Measurements from ENCODE around the gene CCL26.

Gene CCL26

DNA sequence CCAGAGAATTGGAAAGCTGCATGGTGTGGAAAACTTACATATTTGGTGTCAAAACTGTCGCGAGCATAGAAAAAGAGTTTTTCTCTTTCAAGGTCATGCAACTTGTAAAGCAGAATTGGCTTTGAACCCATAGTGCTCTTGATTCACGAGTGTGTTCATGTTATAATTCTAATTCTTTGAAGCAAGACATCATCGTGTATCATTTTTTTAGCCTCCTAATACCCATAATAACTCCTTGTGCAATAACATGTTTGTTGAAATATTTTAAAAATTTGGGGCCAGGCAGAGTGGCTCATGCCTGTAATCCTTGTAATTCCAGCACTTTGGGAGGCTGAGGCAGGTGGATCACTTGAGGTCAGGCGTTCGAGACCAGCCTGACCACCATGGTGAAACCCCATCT, 37.4 kb upstream of the CCL26 start:
- intact Hi-C loops (cut with DNase I; ENCODE audit: low total_unique reads): no loop called here
- TF ChIP-seq, protein P1, sequence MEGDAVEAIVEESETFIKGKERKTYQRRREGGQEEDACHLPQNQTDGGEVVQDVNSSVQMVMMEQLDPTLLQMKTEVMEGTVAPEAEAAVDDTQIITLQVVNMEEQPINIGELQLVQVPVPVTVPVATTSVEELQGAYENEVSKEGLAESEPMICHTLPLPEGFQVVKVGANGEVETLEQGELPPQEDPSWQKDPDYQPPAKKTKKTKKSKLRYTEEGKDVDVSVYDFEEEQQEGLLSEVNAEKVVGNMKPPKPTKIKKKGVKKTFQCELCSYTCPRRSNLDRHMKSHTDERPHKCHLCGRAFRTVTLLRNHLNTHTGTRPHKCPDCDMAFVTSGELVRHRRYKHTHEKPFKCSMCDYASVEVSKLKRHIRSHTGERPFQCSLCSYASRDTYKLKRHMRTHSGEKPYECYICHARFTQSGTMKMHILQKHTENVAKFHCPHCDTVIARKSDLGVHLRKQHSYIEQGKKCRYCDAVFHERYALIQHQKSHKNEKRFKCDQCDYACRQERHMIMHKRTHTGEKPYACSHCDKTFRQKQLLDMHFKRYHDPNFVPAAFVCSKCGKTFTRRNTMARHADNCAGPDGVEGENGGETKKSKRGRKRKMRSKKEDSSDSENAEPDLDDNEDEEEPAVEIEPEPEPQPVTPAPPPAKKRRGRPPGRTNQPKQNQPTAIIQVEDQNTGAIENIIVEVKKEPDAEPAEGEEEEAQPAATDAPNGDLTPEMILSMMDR (IDR thresholded peaks at IDR 0.05): no peak
- Histone ChIP-seq H3K4me1 (no peaks in the 10 kb centered on the region), H3K9me3 (peaks cover 0 to 17% (median 16%) of the 10 kb centered on the region in 3 donors), H3K4me3 (no peak overlapping the region), H3K27ac (no peak overlapping the region), H3K27me3 (no peaks in the 10 kb centered on the region), H3K36me3 (no peaks in the 10 kb centered on the region)
- DNase-seq: no peak

DNA sequence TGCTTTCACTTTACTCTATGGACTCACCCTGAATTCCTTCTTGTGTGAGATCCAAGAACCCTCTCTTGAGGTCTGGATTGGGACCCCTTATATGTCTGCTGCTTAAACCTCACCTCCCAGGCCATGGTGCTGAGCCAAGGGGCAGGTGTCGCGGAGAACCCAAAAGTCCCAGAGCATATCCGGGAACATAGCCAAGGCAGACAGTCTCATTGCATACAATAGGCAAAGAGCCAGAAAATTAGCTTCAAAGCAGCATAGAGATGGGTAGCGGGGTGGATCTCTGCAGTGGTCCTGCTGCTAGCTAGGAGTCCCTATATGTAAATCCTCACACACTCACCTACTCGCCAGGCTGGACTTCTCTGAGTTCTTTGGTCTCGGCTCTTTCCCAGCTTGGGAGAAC, 36.1 kb upstream of the CCL26 start:
- H3K9me3 ChIP-seq: peaks cover 0 to 17% (median 16%) of the 10 kb centered on the region in 3 donors
- no peaks in the 10 kb centered on the region for H3K36me3 ChIP-seq
- no peaks in the 10 kb centered on the region for H3K4me1 ChIP-seq
- H3K27me3 ChIP-seq: peaks cover 0 to 3% of the 10 kb centered on the region in 2 donors
- no peak for DNase-seq
- intact Hi-C loops (cut with DNase I; ENCODE audit: low total_unique reads): no loop called here
- H3K27ac ChIP-seq: no peak overlapping the region
- TF ChIP-seq, protein P1 (IDR thresholded peaks at IDR 0.05): no peak
- H3K4me3 ChIP-seq: no peak overlapping the region

DNA sequence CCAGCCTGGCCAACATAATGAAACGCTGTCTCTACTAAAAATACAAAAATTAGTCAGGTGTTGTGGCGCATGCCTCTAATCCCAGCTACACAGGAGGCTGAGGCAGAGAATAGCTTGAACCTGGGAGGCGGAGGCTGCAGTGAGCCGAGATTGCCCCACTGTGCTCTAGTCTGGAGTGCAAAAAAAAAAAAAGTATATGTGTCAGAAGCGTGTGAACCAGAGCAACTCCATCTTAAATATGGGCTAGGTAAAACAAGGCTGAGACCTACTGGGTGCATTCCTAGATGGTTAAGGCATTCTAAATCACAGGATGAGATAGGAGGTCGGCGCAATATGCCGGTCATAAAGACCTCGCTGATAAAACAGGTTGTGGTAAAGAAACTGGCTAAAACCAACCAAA, 35.4 kb upstream of the CCL26 start:
- intact Hi-C loops (cut with DNase I; ENCODE audit: low total_unique reads): no loop called here
- H3K4me1 ChIP-seq: no peaks in the 10 kb centered on the region
- DNase-seq: no peak
- peaks cover 0 to 17% (median 16%) of the 10 kb centered on the region in 3 donors for H3K9me3 ChIP-seq
- TF ChIP-seq, protein P1 (IDR thresholded peaks at IDR 0.05): no peak
- H3K4me3 ChIP-seq: no peak overlapping the region
- no peaks in the 10 kb centered on the region for H3K36me3 ChIP-seq
- H3K27ac ChIP-seq: no peak overlapping the region
- H3K27me3 ChIP-seq: peaks cover 0 to 3% of the 10 kb centered on the region in 2 donors

DNA sequence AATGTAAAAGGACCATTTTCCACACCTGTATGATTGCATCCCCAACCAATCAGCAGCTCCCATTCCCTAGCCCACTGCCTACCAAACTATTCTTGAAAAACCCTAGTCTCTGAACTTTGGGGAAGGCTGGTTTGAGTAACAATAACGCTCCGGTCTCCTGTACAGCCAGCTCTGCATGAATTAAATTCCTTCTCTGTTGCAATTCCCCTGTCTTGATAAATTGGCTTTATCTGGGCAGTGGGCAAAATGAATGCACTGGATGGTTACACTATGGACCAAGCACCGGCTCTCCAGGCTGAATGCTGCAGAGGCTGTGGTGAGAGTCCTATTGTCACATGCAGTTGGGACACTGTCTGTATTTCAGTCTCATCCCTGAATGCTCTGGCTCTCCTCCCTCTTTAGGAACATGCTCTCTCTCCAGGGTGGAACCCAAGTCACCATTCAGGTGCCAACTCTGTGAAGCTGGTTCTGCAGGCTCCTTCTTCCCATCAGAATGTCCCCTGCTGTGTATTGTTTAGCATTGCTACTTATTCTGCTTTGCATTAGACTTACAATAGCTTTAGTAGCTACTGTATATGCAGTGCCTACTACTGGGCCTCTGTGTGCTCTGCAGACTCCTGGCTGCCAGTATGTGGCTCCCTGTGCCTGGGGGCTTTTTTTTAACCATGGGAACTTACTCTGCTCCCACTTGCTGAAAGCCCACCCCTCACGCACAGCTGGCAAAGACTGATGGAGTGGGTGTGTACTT, 34.7 kb upstream of the CCL26 start:
- peaks cover 0 to 3% of the 10 kb centered on the region in 2 donors for H3K27me3 ChIP-seq
- intact Hi-C loops (cut with DNase I; ENCODE audit: low total_unique reads): no loop called here
- peaks cover 0 to 17% (median 16%) of the 10 kb centered on the region in 3 donors for H3K9me3 ChIP-seq
- H3K4me1 ChIP-seq: no peaks in the 10 kb centered on the region
- TF ChIP-seq, protein P1 (IDR thresholded peaks at IDR 0.05): no peak
- no peaks in the 10 kb centered on the region for H3K36me3 ChIP-seq
- H3K4me3 ChIP-seq: no peak overlapping the region
- no peak overlapping the region for H3K27ac ChIP-seq
- DNase-seq: no peak

DNA sequence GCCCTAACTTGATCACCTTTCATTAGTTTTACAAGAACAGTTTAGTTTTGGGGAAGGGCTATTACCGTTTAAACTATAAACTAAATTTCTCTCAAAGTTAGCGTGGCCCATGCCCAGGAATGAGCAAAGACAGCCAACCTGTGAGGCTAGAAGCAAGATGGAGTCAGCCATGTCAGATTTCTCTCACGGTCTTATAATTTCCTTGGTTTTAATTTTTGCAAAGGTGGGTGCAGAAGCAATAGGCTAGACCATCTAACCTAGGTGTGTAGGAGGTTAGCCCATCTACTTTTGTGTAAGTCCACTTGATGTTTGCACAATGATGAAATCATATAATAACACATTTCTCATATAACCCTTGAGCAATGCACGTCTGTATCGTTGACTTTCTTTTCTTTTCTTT, 32.7 kb upstream of the CCL26 start:
- intact Hi-C loops (cut with DNase I; ENCODE audit: low total_unique reads): no loop called here
- TF ChIP-seq, protein P1 (IDR thresholded peaks at IDR 0.05): no peak
- peaks cover 0 to 17% (median 16%) of the 10 kb centered on the region in 3 donors for H3K9me3 ChIP-seq
- no peak overlapping the region for H3K4me3 ChIP-seq
- no peak overlapping the region for H3K27ac ChIP-seq
- no peaks in the 10 kb centered on the region for H3K4me1 ChIP-seq
- DNase-seq: no peak
- H3K36me3 ChIP-seq: no peaks in the 10 kb centered on the region
- peaks cover 0 to 5% of the 10 kb centered on the region in 2 donors for H3K27me3 ChIP-seq

Data from tibial artery (tissue), 4 donors.